Osteoblast (primary cell): Measurements from ENCODE around the gene LSR. TPM values are rescaled to one million over a fixed set of nuclear protein-coding genes. Genes with fewer than 3 reads are reported as not detected.
A peak's percentile ranks its signal among the peaks of the same experiment; 100 is the strongest.

Experiments used
- DNase-seq: peaks from one replicate; pipeline ENCODE4 v3.0.0; 2011; ENCODE audit warnings: low spot score, mixed read lengths; ENCODE audit not compliant: insufficient read length; ENCODE audit errors: missing footprints
- H2AFZ ChIP-seq: 2 replicates; pipeline ENCODE4 v1.6.0; 2011; ENCODE audit warnings: mild to moderate bottlenecking, low read length
- H3K27ac ChIP-seq: 2 replicates; pipeline ENCODE4 v1.5.1; 2011; ENCODE audit warnings: mild to moderate bottlenecking, low read depth, low read length, moderate library complexity
- H3K27me3 ChIP-seq: 2 replicates; pipeline ENCODE4 v1.6.0; 2012; ENCODE audit warnings: mild to moderate bottlenecking, control low read depth, inconsistent platforms, low read length, moderate library complexity; ENCODE audit not compliant: insufficient read depth
- H3K36me3 ChIP-seq: 2 replicates; pipeline ENCODE4 v1.5.1; 2011; ENCODE audit warnings: mild to moderate bottlenecking, low read length, control low read depth, moderate library complexity; ENCODE audit not compliant: insufficient read depth
- H3K4me1 ChIP-seq: 2 replicates; pipeline ENCODE4 v1.5.1; 2011; ENCODE audit warnings: mild to moderate bottlenecking, low read length, control low read depth, moderate library complexity; ENCODE audit not compliant: insufficient read depth
- H3K4me2 ChIP-seq: 2 replicates; pipeline ENCODE4 v1.6.0; 2011; ENCODE audit warnings: mild to moderate bottlenecking, low read length; ENCODE audit not compliant: insufficient read depth
- H3K4me3 ChIP-seq: fragments of 200-600 bp; sonication (generic); 3 replicates; pipeline ENCODE4 v1.5.1; 2012; ENCODE audit warnings: mild to moderate bottlenecking, low read length, inconsistent platforms; ENCODE audit not compliant: insufficient read depth
- H3K79me2 ChIP-seq: 2 replicates; pipeline ENCODE4 v1.6.0; 2012; ENCODE audit warnings: mild to moderate bottlenecking, low read length, control low read depth, inconsistent platforms; ENCODE audit not compliant: insufficient read depth
- H3K9me3 ChIP-seq: 2 replicates; pipeline ENCODE4 v1.5.1; 2011; ENCODE audit warnings: low read depth, low read length, control low read depth
- H4K20me1 ChIP-seq: 2 replicates; pipeline ENCODE4 v1.6.0; 2012; ENCODE audit warnings: mild to moderate bottlenecking, low read length, control low read depth; ENCODE audit not compliant: insufficient read depth
- total RNA-seq: library from RNA; depleted of rRNA; stranded (reverse); fragments of >200 nt; gene quantifications from 2 replicates; pipeline ENCODE4 v1.2.3, GENCODE V29; 2012
- TF ChIP-seq, protein P1 (sequence below): IDR thresholded peaks from 2 replicates; pipeline ENCODE4 v1.5.1; 2011; ENCODE audit warnings: mild to moderate bottlenecking, low read depth, low read length, moderate library complexity; ENCODE audit errors: extremely low read depth

The LSR gene
- total RNA-seq, 1 donor, result 0.36 TPM

DNA sequence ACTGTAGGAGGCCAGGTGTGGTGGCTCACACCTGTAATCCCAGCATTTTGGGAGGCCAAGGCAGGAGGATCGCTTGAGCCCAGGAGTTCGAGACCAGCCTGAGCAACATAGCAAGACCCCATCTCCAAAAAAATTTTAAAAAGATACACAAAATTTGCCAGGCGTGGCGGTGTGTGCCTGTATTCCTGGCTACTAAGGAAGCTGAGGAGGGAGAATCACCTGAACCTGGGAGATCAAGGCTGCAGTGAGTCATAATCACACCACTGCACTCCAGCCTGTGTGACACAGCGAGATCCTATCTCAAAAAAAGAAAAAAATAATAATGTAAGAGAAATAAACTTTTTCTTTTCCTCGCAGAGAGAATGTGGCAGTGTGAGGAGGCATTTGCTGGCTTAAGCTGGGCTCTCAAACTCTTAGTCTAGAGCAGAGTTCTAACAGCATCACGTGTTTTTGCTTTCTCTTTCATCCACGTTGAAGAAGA is 41.4 kb upstream of the LSR start:
- no peak overlapping the region for H2AFZ ChIP-seq
- TF ChIP-seq, protein P1, sequence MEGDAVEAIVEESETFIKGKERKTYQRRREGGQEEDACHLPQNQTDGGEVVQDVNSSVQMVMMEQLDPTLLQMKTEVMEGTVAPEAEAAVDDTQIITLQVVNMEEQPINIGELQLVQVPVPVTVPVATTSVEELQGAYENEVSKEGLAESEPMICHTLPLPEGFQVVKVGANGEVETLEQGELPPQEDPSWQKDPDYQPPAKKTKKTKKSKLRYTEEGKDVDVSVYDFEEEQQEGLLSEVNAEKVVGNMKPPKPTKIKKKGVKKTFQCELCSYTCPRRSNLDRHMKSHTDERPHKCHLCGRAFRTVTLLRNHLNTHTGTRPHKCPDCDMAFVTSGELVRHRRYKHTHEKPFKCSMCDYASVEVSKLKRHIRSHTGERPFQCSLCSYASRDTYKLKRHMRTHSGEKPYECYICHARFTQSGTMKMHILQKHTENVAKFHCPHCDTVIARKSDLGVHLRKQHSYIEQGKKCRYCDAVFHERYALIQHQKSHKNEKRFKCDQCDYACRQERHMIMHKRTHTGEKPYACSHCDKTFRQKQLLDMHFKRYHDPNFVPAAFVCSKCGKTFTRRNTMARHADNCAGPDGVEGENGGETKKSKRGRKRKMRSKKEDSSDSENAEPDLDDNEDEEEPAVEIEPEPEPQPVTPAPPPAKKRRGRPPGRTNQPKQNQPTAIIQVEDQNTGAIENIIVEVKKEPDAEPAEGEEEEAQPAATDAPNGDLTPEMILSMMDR, result no peak
- no peaks in the 10 kb centered on the region for H3K27me3 ChIP-seq
- H3K4me3 ChIP-seq, result no peak overlapping the region
- H3K79me2 ChIP-seq, result no peaks in the 10 kb centered on the region
- H3K36me3 ChIP-seq, result no peaks in the 10 kb centered on the region
- no peak overlapping the region for H3K4me2 ChIP-seq
- H3K27ac ChIP-seq, result no peak overlapping the region
- no peak for DNase-seq
- H3K9me3 ChIP-seq, result no peaks in the 10 kb centered on the region
- no peaks in the 10 kb centered on the region for H4K20me1 ChIP-seq
- no peaks in the 10 kb centered on the region for H3K4me1 ChIP-seq

DNA sequence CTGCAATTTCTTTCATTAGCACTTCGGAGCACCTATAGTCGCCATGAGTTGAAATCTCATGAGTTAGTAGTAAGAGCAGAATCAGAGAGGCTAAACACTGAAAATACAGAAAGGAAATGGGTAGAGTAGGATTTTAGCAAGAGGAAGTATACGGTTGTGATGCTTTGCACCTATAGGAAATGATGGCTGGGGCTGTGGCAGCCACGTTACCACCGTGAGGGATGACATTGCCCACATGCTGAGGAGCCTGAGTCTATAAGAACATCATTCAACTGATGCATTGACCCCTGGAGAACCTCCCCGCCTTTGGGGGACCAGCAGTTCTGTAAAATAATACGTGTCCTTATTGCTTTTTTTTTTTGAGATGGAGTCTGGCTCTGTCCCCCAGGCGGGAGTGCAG is 40.7 kb upstream of the LSR start:
- H4K20me1 ChIP-seq, result no peaks in the 10 kb centered on the region
- H3K36me3 ChIP-seq, result no peaks in the 10 kb centered on the region
- H3K4me1 ChIP-seq, result no peaks in the 10 kb centered on the region
- H3K9me3 ChIP-seq, result no peaks in the 10 kb centered on the region
- TF ChIP-seq, protein P1, result no peak
- no peak overlapping the region for H2AFZ ChIP-seq
- H3K79me2 ChIP-seq, result no peaks in the 10 kb centered on the region
- no peaks in the 10 kb centered on the region for H3K27me3 ChIP-seq
- DNase-seq, result no peak
- H3K27ac ChIP-seq, result no peak overlapping the region
- H3K4me3 ChIP-seq, result no peak overlapping the region
- no peak overlapping the region for H3K4me2 ChIP-seq

DNA sequence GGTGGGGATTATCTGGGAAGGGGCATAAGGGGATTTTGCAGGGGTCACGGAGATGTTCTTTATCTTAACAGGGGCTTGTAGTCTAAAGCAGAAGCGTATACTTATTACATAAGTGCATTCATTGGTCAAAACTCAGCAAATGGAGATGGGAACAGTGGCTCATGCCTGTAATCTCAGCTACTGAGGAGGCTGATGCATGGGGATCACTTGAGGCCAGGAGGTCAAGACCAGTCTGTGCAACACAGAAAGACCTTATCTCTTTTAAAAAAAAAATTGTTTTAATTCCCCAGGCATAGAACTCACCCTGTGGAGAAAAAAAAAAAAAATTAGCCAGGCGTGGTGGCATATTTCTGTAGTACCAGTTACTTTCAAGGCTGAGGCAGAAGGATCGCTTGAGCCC is 39.2 kb upstream of the LSR start:
- no peak overlapping the region for H3K4me3 ChIP-seq
- DNase-seq, result no peak

DNA sequence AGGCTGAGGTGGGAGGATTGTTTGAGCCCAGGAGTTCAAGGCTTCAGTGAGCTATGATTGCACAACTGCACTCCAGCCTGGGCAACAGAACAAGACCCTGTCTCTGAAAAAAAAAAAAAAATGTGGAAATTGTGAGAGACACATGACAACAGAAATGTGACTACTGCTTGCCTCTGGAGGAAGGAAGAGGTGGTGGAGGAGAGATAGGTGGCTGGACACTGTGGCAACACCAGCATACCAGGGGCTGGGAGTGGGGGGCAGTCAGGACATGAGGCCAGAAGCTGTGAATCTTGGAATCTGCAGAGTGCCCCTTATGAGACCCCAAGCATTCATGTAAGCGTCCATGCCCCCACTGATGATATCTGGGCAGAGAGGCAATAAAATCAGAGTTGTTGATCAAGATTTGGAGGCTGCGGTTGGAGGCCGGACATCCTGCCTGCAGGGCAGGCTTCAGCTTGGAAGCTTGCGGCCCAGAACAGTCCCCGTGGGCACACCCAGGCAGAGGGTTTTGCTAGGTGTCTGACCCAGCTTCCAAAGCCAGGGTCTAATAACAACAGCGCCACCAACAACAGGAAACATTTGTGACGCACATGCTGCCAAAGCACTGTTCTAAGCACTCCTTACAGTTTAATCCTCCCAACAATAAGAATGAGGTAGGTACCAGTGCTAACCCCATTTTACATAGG is 37.1 kb upstream of the LSR start:
- DNase-seq, result peak; percentile 35
- H3K4me2 ChIP-seq, result no peak overlapping the region
- TF ChIP-seq, protein P1, result no peak
- H3K9me3 ChIP-seq, result no peaks in the 10 kb centered on the region
- no peak overlapping the region for H2AFZ ChIP-seq
- no peak overlapping the region for H3K27ac ChIP-seq
- H3K4me1 ChIP-seq, result peaks cover 8% of the 10 kb centered on the region
- no peaks in the 10 kb centered on the region for H3K27me3 ChIP-seq
- no peaks in the 10 kb centered on the region for H3K36me3 ChIP-seq
- H3K79me2 ChIP-seq, result no peaks in the 10 kb centered on the region
- no peak overlapping the region for H3K4me3 ChIP-seq
- H4K20me1 ChIP-seq, result no peaks in the 10 kb centered on the region

More for the DNA sequence above, 39.2 kb upstream of the LSR start:
- TF ChIP-seq, protein P1, result no peak
- Histone ChIP-seq H3K79me2 (no peaks in the 10 kb centered on the region), H4K20me1 (no peaks in the 10 kb centered on the region), H3K27me3 (no peaks in the 10 kb centered on the region), H2AFZ (no peak overlapping the region), H3K27ac (no peak overlapping the region), H3K4me2 (no peak overlapping the region), H3K36me3 (no peaks in the 10 kb centered on the region), H3K9me3 (no peaks in the 10 kb centered on the region), H3K4me1 (peaks cover 8% of the 10 kb centered on the region)
